ENCODE data around the gene ZMYND12.

ZMYND12 gene

DNA sequence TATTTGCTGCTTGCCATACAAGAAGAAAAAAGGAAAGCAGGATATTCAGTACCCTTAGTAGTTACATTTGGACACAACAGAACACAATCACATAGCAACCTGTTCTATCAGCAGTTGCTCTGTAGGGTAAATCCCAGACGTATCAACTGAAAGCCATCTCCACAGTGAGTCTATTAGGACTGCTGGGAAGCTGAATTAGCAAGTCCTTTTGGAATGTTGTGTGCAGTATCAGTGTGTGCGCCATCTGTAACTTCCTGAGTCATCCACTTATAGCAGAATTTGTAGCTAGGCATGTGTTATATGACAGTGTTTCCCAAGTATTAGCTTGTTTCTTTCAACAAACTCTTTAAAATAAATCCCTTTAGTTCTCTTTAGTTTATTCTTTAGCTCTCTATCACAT, 28.6 kb upstream of the ZMYND12 start:
- Histone ChIP-seq H3K9me2 (replicated peaks; ENCODE audit: insufficient read depth, low read length) (no peaks in the 10 kb centered on the region), H3K4me2 (ENCODE audit: low read depth, low read length, poor library complexity, severe bottlenecking) (no peak overlapping the region), H3K36me3 (ENCODE audit: low read length) (no peaks in the 10 kb centered on the region), H4K20me1 (ENCODE audit: low read depth, low read length) (no peaks in the 10 kb centered on the region), H3K27ac (ENCODE audit: low read depth, low read length) (no peak overlapping the region), H2AFZ (ENCODE audit: low read depth, low read length, severe bottlenecking) (no peak overlapping the region), H3K9me3 (ENCODE audit: insufficient read depth, low read length) (no peaks in the 10 kb centered on the region), H3K9ac (ENCODE audit: low read length) (no peak overlapping the region), H3F3A (ENCODE audit: insufficient read depth) (no peaks in the 10 kb centered on the region), H3K27me3 (ENCODE audit: low read length) (no peaks in the 10 kb centered on the region), H3K79me2 (ENCODE audit: insufficient read depth, low read length) (no peaks in the 10 kb centered on the region), H3K4me3 (ENCODE audit: insufficient read depth, low read length, poor library complexity, severe bottlenecking) (no peak overlapping the region)
- no peak for TF ChIP-seq EZH2phosphoT487 (conservative IDR thresholded peaks at IDR 0.05; ENCODE audit: low read length)
- TF ChIP-seq, protein P1, sequence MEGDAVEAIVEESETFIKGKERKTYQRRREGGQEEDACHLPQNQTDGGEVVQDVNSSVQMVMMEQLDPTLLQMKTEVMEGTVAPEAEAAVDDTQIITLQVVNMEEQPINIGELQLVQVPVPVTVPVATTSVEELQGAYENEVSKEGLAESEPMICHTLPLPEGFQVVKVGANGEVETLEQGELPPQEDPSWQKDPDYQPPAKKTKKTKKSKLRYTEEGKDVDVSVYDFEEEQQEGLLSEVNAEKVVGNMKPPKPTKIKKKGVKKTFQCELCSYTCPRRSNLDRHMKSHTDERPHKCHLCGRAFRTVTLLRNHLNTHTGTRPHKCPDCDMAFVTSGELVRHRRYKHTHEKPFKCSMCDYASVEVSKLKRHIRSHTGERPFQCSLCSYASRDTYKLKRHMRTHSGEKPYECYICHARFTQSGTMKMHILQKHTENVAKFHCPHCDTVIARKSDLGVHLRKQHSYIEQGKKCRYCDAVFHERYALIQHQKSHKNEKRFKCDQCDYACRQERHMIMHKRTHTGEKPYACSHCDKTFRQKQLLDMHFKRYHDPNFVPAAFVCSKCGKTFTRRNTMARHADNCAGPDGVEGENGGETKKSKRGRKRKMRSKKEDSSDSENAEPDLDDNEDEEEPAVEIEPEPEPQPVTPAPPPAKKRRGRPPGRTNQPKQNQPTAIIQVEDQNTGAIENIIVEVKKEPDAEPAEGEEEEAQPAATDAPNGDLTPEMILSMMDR (IDR thresholded peaks at IDR 0.05; ENCODE audit: insufficient read depth, low read length, poor library complexity, severe bottlenecking): no peak

DNA sequence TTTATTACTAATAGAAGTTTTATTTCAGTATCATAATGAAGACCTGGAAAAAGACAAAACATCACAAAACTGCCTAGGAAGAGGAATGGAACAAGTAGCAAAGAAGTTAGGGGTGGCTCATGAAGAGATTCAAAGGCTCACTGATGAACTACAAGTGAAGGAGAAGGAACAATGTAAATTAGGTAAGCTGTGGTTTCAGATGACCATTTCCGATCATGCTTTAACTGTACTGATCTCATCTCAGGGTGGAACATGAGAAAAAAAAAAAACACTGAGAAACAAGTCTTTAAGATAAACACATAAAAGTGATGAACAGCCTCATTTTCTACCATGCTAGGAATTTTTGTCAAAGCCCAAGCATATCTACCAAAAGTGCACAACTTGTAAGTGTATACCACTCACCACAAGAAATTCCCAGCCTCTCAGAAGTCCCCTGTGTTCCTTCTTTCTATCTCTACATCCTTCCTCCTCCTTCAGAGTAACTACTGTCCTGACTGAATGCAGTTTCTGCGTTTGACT, 26.9 kb upstream of the ZMYND12 start:
- Histone ChIP-seq H3K27me3 (ENCODE audit: low read length) (no peaks in the 10 kb centered on the region), H3K4me3 (ENCODE audit: insufficient read depth, low read length, poor library complexity, severe bottlenecking) (no peak overlapping the region), H2AFZ (ENCODE audit: low read depth, low read length, severe bottlenecking) (no peak overlapping the region), H3K4me2 (ENCODE audit: low read depth, low read length, poor library complexity, severe bottlenecking) (no peak overlapping the region), H3K9me3 (ENCODE audit: insufficient read depth, low read length) (no peaks in the 10 kb centered on the region), H3K79me2 (ENCODE audit: insufficient read depth, low read length) (no peaks in the 10 kb centered on the region), H3K9me2 (replicated peaks; ENCODE audit: insufficient read depth, low read length) (no peaks in the 10 kb centered on the region), H3F3A (ENCODE audit: insufficient read depth) (no peaks in the 10 kb centered on the region), H4K20me1 (ENCODE audit: low read depth, low read length) (no peaks in the 10 kb centered on the region), H3K9ac (ENCODE audit: low read length) (no peak overlapping the region), H3K36me3 (ENCODE audit: low read length) (no peaks in the 10 kb centered on the region), H3K27ac (ENCODE audit: low read depth, low read length) (no peak overlapping the region)
- no peak for TF ChIP-seq EZH2phosphoT487 (conservative IDR thresholded peaks at IDR 0.05; ENCODE audit: low read length)
- TF ChIP-seq, protein P1 (IDR thresholded peaks at IDR 0.05; ENCODE audit: insufficient read depth, low read length, poor library complexity, severe bottlenecking): no peak

GRCh38 chr1:42480921-42481320, 25.1 kb upstream of the ZMYND12 start:
- H3K9me3 ChIP-seq (ENCODE audit: insufficient read depth, low read length): no peaks in the 10 kb centered on the region
- H3K9ac ChIP-seq (ENCODE audit: low read length): no peak overlapping the region
- no peaks in the 10 kb centered on the region for H3K36me3 ChIP-seq (ENCODE audit: low read length)
- H3K9me2 ChIP-seq (replicated peaks; ENCODE audit: insufficient read depth, low read length): no peaks in the 10 kb centered on the region
- no peak overlapping the region for H3K27ac ChIP-seq (ENCODE audit: low read depth, low read length)
- no peaks in the 10 kb centered on the region for H3K27me3 ChIP-seq (ENCODE audit: low read length)
- no peaks in the 10 kb centered on the region for H3F3A ChIP-seq (ENCODE audit: insufficient read depth)
- H2AFZ ChIP-seq (ENCODE audit: low read depth, low read length, severe bottlenecking): no peak overlapping the region
- no peaks in the 10 kb centered on the region for H4K20me1 ChIP-seq (ENCODE audit: low read depth, low read length)
- no peak overlapping the region for H3K4me2 ChIP-seq (ENCODE audit: low read depth, low read length, poor library complexity, severe bottlenecking)
- no peak for TF ChIP-seq EZH2phosphoT487 (conservative IDR thresholded peaks at IDR 0.05; ENCODE audit: low read length)
- TF ChIP-seq, protein P1 (IDR thresholded peaks at IDR 0.05; ENCODE audit: insufficient read depth, low read length, poor library complexity, severe bottlenecking): no peak
- no peaks in the 10 kb centered on the region for H3K79me2 ChIP-seq (ENCODE audit: insufficient read depth, low read length)
- no peak overlapping the region for H3K4me3 ChIP-seq (ENCODE audit: insufficient read depth, low read length, poor library complexity, severe bottlenecking)

All from SU-DHL-6 (cell line).